WTC11 (cell line): ENCODE measurements around the gene CACNG7. TPM values are rescaled to one million over a fixed set of nuclear protein-coding genes. Genes with fewer than 3 reads are reported as not detected.

Experiments
- ATAC-seq: fragments of 200-7000 bp; cut with Tn5 transposase; 2 replicates; pipeline ENCODE4 v1.10.0; 2021; ENCODE audit warnings: mild to moderate bottlenecking, moderate library complexity
- CTCF ChIA-PET: fragments of 300-600 bp; sonication (Branson Sonifier 250); formaldehyde crosslinking; loops from one replicate; lab custom pipeline; 2021; ENCODE audit warnings: antibody characterized with exemption; lab: Charles Lee
- POLR2A ChIA-PET: fragments of 350-600 bp; sonication (Branson Sonifier 250); formaldehyde crosslinking; loops from one replicate; lab custom pipeline; 2021; ENCODE audit warnings: antibody characterized with exemption; lab: Charles Lee
- DNase-seq: peaks from one replicate; pipeline ENCODE4 v3.0.0; 2021; ENCODE audit warnings: low spot score
- H3K27ac Mint-ChIP-seq: 2 replicates; pipeline ENCODE4 v1.8.0; 2021; ENCODE audit warnings: mixed read lengths
- H3K27me3 Mint-ChIP-seq: 2 replicates; pipeline ENCODE4 v1.8.0; 2021; ENCODE audit warnings: low read depth, mild to moderate bottlenecking, moderate library complexity, mixed read lengths
- H3K36me3 Mint-ChIP-seq: 2 replicates; pipeline ENCODE4 v1.8.0; 2021; ENCODE audit warnings: mixed read lengths
- H3K4me1 Mint-ChIP-seq: 2 replicates; pipeline ENCODE4 v1.8.0; 2022; ENCODE audit warnings: mixed read lengths
- H3K4me3 Mint-ChIP-seq: 2 replicates; pipeline ENCODE4 v1.8.0; 2021; ENCODE audit warnings: mild to moderate bottlenecking, moderate library complexity, mixed read lengths
- H3K9me3 Mint-ChIP-seq: 2 replicates; pipeline ENCODE4 v1.8.0; 2021; ENCODE audit warnings: mixed read lengths
- ATF6 ChIP-seq: sonication (generic); formaldehyde crosslinking; IDR thresholded peaks from 2 replicates; pipeline ENCODE4 v1.8.1; 2023; ENCODE audit warnings: mild to moderate bottlenecking, missing genetic modification reagents
- CBFB ChIP-seq: sonication (generic); formaldehyde crosslinking; IDR thresholded peaks from 2 replicates; pipeline ENCODE4 v1.8.1; 2022; ENCODE audit warnings: mild to moderate bottlenecking, low read depth, missing genetic modification reagents
- ESRRA ChIP-seq: sonication (generic); formaldehyde crosslinking; IDR thresholded peaks from 2 replicates; pipeline ENCODE4 v1.8.1; 2022; ENCODE audit warnings: mild to moderate bottlenecking, missing genetic modification reagents, borderline replicate concordance
- JAZF1 ChIP-seq: fragments of 250-450 bp; sonication (Bioruptor Pico); IDR thresholded peaks from 2 replicates; pipeline ENCODE4 v1.9.0; 2021; ENCODE audit warnings: moderate library complexity, mild to moderate bottlenecking, inconsistent platforms
- JUN ChIP-seq: sonication (generic); formaldehyde crosslinking; IDR thresholded peaks from 2 replicates; pipeline ENCODE4 v1.8.0; 2023; ENCODE audit warnings: mild to moderate bottlenecking, missing genetic modification reagents
- MAX ChIP-seq: sonication (generic); formaldehyde crosslinking; IDR thresholded peaks from 2 replicates; pipeline ENCODE4 v1.8.0; 2022; ENCODE audit warnings: mild to moderate bottlenecking, missing genetic modification reagents
- NFE2L1 ChIP-seq: sonication (generic); formaldehyde crosslinking; IDR thresholded peaks from 2 replicates; pipeline ENCODE4 v1.8.1; 2023; ENCODE audit warnings: missing genetic modification reagents
- NFYB ChIP-seq: sonication (generic); formaldehyde crosslinking; conservative IDR thresholded peaks from 2 replicates; pipeline ENCODE4 v1.8.0; 2022; ENCODE audit warnings: low read depth, missing genetic modification reagents
- NR1H2 ChIP-seq: sonication (generic); formaldehyde crosslinking; IDR thresholded peaks from 2 replicates; pipeline ENCODE4 v1.9.0; 2021; ENCODE audit warnings: mild to moderate bottlenecking, moderate library complexity, missing genetic modification reagents
- NR2C2 ChIP-seq: sonication (generic); formaldehyde crosslinking; IDR thresholded peaks from 2 replicates; pipeline ENCODE4 v1.8.0; 2022; ENCODE audit warnings: mild to moderate bottlenecking, missing genetic modification reagents
- RORB ChIP-seq: fragments of 250-450 bp; sonication (Bioruptor Pico); IDR thresholded peaks from 2 replicates; pipeline ENCODE4 v1.9.0; 2021; ENCODE audit warnings: mild to moderate bottlenecking
- SOX15 ChIP-seq: fragments of 250-450 bp; sonication (Bioruptor Pico); IDR thresholded peaks from 2 replicates; pipeline ENCODE4 v1.9.0; 2021; ENCODE audit warnings: mild to moderate bottlenecking
- TP53 ChIP-seq: sonication (generic); formaldehyde crosslinking; IDR thresholded peaks from 2 replicates; pipeline ENCODE4 v1.8.1; 2023; ENCODE audit warnings: mild to moderate bottlenecking, missing genetic modification reagents
- USF1 ChIP-seq: sonication (generic); formaldehyde crosslinking; IDR thresholded peaks from 2 replicates; pipeline ENCODE4 v1.8.0; 2022; ENCODE audit warnings: mild to moderate bottlenecking, missing genetic modification reagents
- ZNF232 ChIP-seq: sonication (generic); formaldehyde crosslinking; IDR thresholded peaks from 2 replicates; pipeline ENCODE4 v1.8.0; 2022; ENCODE audit warnings: mild to moderate bottlenecking, missing genetic modification reagents
- total RNA-seq: library from RNA; stranded (reverse); gene quantifications from 3 replicates; pipeline ENCODE4 v1.2.3, GENCODE V29; 2021
- TF ChIP-seq, protein P1 (sequence below): fragments of 200-600 bp; IDR thresholded peaks from 2 replicates; pipeline ENCODE4 v1.8.0; 2022; ENCODE audit warnings: antibody characterized with exemption
- TF ChIP-seq, protein P2 (sequence below): sonication (generic); formaldehyde crosslinking; IDR thresholded peaks from 2 replicates; pipeline ENCODE4 v1.8.0; 2023; ENCODE audit warnings: missing genetic modification reagents, mild to moderate bottlenecking, borderline replicate concordance
- TF ChIP-seq, protein P3 (sequence below): sonication (generic); formaldehyde crosslinking; IDR thresholded peaks from 2 replicates; pipeline ENCODE4 v1.8.1; 2023; ENCODE audit warnings: mild to moderate bottlenecking, moderate library complexity, missing genetic modification reagents

Gene CACNG7
- total RNA-seq, 1 experiment from 2014 or later = 33.3 TPM

DNA sequence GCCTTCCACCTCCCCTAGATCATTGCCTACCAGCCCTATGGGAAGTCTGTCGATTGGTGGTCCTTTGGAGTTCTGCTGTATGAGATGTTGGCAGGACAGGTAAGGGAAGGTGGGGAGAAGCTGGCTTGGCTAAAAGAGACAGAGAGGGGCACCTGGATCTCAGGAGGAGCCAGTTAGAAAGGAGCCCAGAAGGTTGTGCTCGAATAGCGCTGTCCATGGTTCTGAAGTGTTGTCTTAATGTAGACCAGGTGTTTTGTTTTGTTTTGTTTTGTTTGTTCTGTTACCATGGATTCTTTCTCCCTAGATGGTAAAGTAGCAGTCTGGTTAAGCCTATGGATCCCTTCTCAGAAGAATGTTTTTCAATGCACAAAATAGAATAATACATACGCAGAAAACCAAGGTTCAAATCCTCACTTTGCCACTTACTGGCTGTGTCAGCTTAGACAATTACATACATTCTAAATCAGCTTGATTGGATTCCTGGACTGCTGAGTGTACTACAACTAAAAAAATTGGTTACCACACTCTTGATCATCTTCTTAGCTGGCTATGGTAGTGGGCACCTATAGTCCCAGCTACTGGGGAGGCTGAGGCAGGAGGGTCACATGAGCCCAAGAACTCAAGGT, 5.9 kb upstream of the CACNG7 start (continued):
- TF ChIP-seq NFE2L1 (peak; percentile 83; the same call in 1 of the 2 replicates), RORB (CRISPR knock-in tag) (no peak), ZNF232 (CRISPR knock-in tag) (peak; percentile 87)
- TF ChIP-seq, all 79 proteins: peak for 6

DNA sequence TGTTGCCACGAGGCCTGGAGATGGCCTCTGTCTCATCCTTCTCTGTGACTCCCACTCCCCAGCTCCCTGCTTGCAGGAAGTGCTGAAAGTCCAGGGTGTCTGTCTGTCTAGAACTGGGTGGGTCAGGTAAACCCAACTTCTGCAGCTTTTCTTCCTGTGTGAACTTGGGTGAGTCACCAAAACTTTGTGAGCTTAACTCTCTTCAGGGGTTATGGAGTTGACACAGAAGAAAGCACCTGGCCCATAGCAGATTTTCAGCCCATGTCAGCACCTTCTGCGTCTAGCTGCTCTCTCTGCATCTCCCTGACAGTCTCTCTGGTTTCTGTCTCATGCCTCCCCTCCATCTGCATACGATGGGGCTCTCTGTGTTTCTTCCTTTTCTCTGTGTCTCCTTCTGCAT, 4.2 kb upstream of the CACNG7 start:
- CTCF ChIA-PET = interaction anchor here (0.7 to 3.2 kb wide), 5 partner anchors 8 to 125 kb away, joined by 3 to 13 read pairs (median 4); no protein-coding TSS in a partner anchor
- H3K4me3 Mint-ChIP-seq = no peak overlapping the region
- no peak overlapping the region for H3K27ac Mint-ChIP-seq
- no peak for ATAC-seq
- peaks cover 26% of the 10 kb centered on the region for H3K4me1 Mint-ChIP-seq
- no peak for TF ChIP-seq NR1H2 (CRISPR knock-in tag)
- TF ChIP-seq NR2C2 (CRISPR knock-in tag) = no peak
- no peak for TF ChIP-seq JAZF1 (CRISPR knock-in tag)
- no peak for TF ChIP-seq ZNF232 (CRISPR knock-in tag)
- no peak for TF ChIP-seq TP53 (CRISPR knock-in tag)
- TF ChIP-seq ESRRA (CRISPR knock-in tag) = no peak
- TF ChIP-seq, protein P1, sequence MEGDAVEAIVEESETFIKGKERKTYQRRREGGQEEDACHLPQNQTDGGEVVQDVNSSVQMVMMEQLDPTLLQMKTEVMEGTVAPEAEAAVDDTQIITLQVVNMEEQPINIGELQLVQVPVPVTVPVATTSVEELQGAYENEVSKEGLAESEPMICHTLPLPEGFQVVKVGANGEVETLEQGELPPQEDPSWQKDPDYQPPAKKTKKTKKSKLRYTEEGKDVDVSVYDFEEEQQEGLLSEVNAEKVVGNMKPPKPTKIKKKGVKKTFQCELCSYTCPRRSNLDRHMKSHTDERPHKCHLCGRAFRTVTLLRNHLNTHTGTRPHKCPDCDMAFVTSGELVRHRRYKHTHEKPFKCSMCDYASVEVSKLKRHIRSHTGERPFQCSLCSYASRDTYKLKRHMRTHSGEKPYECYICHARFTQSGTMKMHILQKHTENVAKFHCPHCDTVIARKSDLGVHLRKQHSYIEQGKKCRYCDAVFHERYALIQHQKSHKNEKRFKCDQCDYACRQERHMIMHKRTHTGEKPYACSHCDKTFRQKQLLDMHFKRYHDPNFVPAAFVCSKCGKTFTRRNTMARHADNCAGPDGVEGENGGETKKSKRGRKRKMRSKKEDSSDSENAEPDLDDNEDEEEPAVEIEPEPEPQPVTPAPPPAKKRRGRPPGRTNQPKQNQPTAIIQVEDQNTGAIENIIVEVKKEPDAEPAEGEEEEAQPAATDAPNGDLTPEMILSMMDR = no peak
- TF ChIP-seq USF1 = no peak
- TF ChIP-seq, protein P2, sequence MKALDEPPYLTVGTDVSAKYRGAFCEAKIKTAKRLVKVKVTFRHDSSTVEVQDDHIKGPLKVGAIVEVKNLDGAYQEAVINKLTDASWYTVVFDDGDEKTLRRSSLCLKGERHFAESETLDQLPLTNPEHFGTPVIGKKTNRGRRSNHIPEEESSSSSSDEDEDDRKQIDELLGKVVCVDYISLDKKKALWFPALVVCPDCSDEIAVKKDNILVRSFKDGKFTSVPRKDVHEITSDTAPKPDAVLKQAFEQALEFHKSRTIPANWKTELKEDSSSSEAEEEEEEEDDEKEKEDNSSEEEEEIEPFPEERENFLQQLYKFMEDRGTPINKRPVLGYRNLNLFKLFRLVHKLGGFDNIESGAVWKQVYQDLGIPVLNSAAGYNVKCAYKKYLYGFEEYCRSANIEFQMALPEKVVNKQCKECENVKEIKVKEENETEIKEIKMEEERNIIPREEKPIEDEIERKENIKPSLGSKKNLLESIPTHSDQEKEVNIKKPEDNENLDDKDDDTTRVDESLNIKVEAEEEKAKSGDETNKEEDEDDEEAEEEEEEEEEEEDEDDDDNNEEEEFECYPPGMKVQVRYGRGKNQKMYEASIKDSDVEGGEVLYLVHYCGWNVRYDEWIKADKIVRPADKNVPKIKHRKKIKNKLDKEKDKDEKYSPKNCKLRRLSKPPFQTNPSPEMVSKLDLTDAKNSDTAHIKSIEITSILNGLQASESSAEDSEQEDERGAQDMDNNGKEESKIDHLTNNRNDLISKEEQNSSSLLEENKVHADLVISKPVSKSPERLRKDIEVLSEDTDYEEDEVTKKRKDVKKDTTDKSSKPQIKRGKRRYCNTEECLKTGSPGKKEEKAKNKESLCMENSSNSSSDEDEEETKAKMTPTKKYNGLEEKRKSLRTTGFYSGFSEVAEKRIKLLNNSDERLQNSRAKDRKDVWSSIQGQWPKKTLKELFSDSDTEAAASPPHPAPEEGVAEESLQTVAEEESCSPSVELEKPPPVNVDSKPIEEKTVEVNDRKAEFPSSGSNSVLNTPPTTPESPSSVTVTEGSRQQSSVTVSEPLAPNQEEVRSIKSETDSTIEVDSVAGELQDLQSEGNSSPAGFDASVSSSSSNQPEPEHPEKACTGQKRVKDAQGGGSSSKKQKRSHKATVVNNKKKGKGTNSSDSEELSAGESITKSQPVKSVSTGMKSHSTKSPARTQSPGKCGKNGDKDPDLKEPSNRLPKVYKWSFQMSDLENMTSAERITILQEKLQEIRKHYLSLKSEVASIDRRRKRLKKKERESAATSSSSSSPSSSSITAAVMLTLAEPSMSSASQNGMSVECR = no peak
- POLR2A ChIA-PET = no interaction called here
- no peaks in the 10 kb centered on the region for H3K9me3 Mint-ChIP-seq
- H3K36me3 Mint-ChIP-seq = peaks cover 14% of the 10 kb centered on the region
- H3K27me3 Mint-ChIP-seq = peaks cover 45% of the 10 kb centered on the region
- DNase-seq = no peak

DNA sequence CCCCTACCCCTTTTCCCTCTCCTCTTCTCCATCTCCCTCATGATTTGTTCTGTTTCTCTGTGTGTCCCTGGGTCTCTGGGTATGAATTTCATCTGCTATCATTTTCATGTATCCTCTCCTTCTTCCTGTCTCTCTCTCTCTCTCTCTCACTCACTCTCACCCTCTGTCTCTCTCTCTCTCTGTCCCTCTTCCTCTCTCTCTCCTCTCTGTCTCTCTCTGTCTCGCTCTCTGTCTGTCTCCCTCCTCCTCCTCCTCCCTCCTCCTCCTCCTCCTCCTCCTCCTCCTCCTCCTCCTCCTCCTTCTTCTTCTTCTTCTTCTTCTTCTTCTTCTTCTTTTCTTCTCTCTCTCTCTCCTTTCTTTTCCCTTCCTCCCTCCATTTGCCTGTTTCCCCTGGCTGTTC, 3.3 kb upstream of the CACNG7 start:
- DNase-seq (no peak), ATAC-seq (no peak)
- H3K4me1 Mint-ChIP-seq = peaks cover 33% of the 10 kb centered on the region
- peaks cover 7% of the 10 kb centered on the region; the same call in 1 of the 2 replicates for H3K36me3 Mint-ChIP-seq
- CTCF ChIA-PET = interaction anchor here (0.6 to 3.2 kb wide), 23 partner anchors 9 to 231 kb away, joined by 3 to 23 read pairs (median 4); partner anchors contain the start of gene MYADM
- H3K27ac Mint-ChIP-seq = no peak overlapping the region
- peaks cover 54% of the 10 kb centered on the region for H3K27me3 Mint-ChIP-seq
- H3K9me3 Mint-ChIP-seq = no peaks in the 10 kb centered on the region
- POLR2A ChIA-PET = interaction anchor here (1.0 to 2.0 kb wide), 2 partner anchors 36 to 38 kb away, joined by 4 to 8 read pairs; partner anchors contain the start of gene MYADM
- H3K4me3 Mint-ChIP-seq = peak overlapping the region; percentile 88
- TF ChIP-seq ATF6 (CRISPR knock-in tag) = no peak
- TF ChIP-seq CBFB (CRISPR knock-in tag) = no peak
- no peak for TF ChIP-seq SOX15 (CRISPR knock-in tag)
- no peak for TF ChIP-seq MAX (CRISPR knock-in tag)
- TF ChIP-seq NFYB (CRISPR knock-in tag) = no peak
- TF ChIP-seq USF1 = no peak
- TF ChIP-seq, protein P3, sequence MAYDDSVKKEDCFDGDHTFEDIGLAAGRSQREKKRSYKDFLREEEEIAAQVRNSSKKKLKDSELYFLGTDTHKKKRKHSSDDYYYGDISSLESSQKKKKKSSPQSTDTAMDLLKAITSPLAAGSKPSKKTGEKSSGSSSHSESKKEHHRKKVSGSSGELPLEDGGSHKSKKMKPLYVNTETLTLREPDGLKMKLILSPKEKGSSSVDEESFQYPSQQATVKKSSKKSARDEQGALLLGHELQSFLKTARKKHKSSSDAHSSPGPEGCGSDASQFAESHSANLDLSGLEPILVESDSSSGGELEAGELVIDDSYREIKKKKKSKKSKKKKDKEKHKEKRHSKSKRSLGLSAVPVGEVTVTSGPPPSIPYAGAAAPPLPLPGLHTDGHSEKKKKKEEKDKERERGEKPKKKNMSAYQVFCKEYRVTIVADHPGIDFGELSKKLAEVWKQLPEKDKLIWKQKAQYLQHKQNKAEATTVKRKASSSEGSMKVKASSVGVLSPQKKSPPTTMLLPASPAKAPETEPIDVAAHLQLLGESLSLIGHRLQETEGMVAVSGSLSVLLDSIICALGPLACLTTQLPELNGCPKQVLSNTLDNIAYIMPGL (CRISPR knock-in tag) = no peak
- TF ChIP-seq JUN = no peak
- no peak for TF ChIP-seq NR1H2 (CRISPR knock-in tag)
